Ecto neural progenitor cell (in vitro differentiated cells): ENCODE measurements around the gene DTX4.
"Not testable (repeated sequence)": the region's sequence is repeated elsewhere in the genome, so short reads cannot be mapped to it uniquely, and the experiment has no call there.

ENCODE experiments used
- DNase-seq: peaks from one replicate; pipeline ENCODE4 v3.0.0-alpha.2; 2018; ENCODE audit warnings: low spot score

Gene DTX4

GRCh38 chr11:59171508-59172322 lies at the start of gene DTX4:
Gene DTX4, plus strand, starts transcription at chr11:59172132. Its CDS starts 464 bp downstream, at chr11:59172596.
- DNase-seq, result peak; percentile 95

GRCh38 chr11:59135648-59136461 lies 36.1 kb upstream of the DTX4 start:
- peak; percentile 88 for DNase-seq

GRCh38 chr11:59136551-59136950 lies 35.4 kb upstream of the DTX4 start:
- DNase-seq, result not testable (repeated sequence)

GRCh38 chr11:59137190-59137589 lies 34.7 kb upstream of the DTX4 start:
- no peak for DNase-seq

GRCh38 chr11:59138643-59139042 lies 33.3 kb upstream of the DTX4 start:
- no peak for DNase-seq

GRCh38 chr11:59141191-59141590 lies 30.7 kb upstream of the DTX4 start:
- DNase-seq, result no peak

GRCh38 chr11:59141673-59142460 lies 30.1 kb upstream of the DTX4 start:
- no peak for DNase-seq

GRCh38 chr11:59142530-59143507 lies 29.1 kb upstream of the DTX4 start, which contains the start of gene FAM111A:
Gene FAM111A, plus strand, starts transcription at chr11:59142856. Its CDS starts 6,017 bp downstream, at chr11:59148873.
- DNase-seq, result peak; percentile 82

GRCh38 chr11:59144096-59144495 lies 27.8 kb upstream of the DTX4 start:
- DNase-seq, result no peak

GRCh38 chr11:59144579-59145345 lies 27.2 kb upstream of the DTX4 start:
- DNase-seq, result peak; percentile 72

- DNase-seq, result no peak
Observed at GRCh38 chr11:59145534-59145933, 26.4 kb upstream of the DTX4 start.

GRCh38 chr11:59151761-59152160 lies 20.2 kb upstream of the DTX4 start:
- DNase-seq, result no peak

GRCh38 chr11:59152312-59152951 lies 19.5 kb upstream of the DTX4 start:
- DNase-seq, result no peak

- no peak for DNase-seq
Observed at GRCh38 chr11:59154610-59155009, 17.3 kb upstream of the DTX4 start.

- no peak for DNase-seq
Observed at GRCh38 chr11:59157433-59157832, 14.5 kb upstream of the DTX4 start.

- peak; percentile 62 for DNase-seq
Observed at GRCh38 chr11:59158206-59159068, 13.5 kb upstream of the DTX4 start.

- no peak for DNase-seq
Observed at GRCh38 chr11:59164028-59164427, 7.9 kb upstream of the DTX4 start.

- peak; percentile 64 for DNase-seq
Observed at GRCh38 chr11:59172345-59173079, 580 bp downstream of the DTX4 start.
